NCI-H2081 (cell line): ENCODE data around the gene KIF20B.
A peak's percentile ranks its signal among the peaks of the same experiment; 100 is the strongest.
"Not testable (repeated sequence)": the region's sequence is repeated elsewhere in the genome, so short reads cannot be mapped to it uniquely, and the experiment has no call there.

Experiments used
- DNase-seq, 2 experiments: peaks; one replicate each; lab custom pipeline; 2025; lab: John Stamatoyannopoulos, UW

KIF20B gene

GRCh38 chr10:89773081-89773480, 71.7 kb downstream of the KIF20B start:
- no peak for DNase-seq

DNA sequence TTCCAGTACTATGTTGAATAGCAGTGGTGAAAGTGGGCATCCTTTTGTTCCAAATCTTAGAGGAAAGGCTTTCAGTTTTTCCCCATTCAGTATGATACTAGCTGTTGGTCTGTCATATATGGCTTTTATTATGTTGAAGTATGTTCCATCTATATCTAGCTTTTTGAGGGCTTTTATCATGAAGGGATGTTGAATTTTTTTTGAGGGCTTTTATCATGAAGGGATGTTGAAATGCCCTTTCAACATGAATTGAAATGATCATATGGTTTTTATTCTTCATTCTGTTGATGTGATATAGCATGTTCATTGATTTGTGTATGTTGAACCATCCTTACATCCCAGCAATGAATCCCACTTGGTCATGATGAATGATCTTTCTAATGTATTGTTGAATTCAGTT, 75.3 kb downstream of the KIF20B start:
- no peak for DNase-seq

- DNase-seq = no peak
Measured at GRCh38 chr10:89782470-89782869, 81.1 kb downstream of the KIF20B start.

GRCh38 chr10:89783406-89783805, 82.0 kb downstream of the KIF20B start:
- DNase-seq = no peak

- DNase-seq = no peak
Measured at GRCh38 chr10:89785095-89785494, 83.7 kb downstream of the KIF20B start.

DNA sequence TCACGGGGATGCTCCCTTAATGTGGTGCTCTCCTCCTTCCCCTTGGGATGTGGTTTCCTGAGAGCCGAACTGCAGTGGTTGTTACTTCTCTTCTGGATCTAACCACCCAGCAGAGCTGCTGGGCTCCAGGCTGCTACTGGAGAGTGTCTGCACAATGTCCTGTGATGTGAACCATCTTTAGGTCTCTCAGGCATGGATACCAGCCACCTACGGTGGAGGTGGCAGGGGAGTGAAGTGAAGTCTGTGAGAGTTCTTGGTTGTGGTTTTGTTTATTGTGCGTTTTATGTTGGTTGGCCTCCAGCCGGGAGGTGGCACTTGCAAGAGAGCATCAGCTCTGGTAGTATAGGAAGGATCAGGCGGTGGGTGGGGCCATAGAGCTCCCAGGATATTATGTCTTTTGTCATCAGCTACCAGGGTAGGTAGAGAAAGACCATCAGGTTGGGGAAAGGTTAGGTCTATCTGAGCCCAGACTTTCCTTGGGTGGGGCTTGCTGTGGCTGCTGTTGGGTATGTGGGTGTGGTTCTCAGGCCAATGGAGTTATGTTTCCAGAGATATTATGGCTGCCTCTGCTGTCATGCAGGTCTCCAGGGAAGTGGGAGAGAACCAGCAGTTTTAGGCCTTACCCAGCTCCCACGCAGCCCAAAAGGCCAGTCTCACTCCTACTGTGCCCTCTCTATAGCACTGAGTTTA, 87.9 kb downstream of the KIF20B start:
- no peak for DNase-seq

DNA sequence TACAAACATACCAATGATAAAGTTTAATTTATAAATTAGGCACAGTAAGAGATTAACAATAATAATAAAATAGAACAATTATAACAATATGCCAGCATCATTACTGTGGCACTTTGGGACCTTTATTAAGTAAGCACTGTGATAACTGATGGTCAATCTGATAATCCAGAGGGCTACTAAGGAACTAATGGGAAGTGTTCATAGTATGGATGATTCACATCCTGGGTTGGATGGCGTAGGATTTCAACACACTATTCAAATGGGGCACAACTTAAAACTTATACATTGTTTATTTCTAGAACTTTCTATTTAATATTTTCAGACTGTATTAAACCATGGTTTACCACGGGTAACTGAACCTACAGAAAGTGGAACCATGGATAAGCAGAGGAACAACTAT, 90.8 kb downstream of the KIF20B start:
- no peak for DNase-seq

DNA sequence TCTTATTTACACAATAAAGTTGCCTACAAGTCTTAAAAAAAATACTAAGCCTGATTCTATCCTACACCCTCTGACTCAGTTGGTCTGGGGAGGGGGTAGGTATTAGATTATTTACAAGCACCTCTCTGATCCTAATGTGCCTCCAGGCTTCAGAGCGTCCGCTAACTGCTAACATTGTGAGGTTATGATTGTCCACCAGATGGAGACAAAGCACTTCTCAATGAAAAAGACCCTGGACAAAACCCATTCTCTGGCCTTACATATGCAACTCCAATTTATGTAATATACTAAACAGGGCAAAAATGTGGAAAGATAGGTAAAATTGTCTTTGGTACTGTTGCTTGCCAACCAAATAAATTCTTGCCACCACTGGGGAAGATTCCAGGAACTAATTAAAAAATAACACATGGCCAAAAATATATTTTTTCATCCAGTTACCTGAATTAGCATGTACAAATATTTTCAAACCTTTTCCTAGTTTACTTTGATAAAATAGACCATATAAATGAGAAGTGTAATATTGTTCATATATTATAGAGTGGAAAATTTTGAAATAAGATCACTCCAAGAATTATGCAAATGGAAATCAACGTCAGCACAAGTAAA, 92.4 kb downstream of the KIF20B start:
- DNase-seq = peak; percentile 61 to 65

DNA sequence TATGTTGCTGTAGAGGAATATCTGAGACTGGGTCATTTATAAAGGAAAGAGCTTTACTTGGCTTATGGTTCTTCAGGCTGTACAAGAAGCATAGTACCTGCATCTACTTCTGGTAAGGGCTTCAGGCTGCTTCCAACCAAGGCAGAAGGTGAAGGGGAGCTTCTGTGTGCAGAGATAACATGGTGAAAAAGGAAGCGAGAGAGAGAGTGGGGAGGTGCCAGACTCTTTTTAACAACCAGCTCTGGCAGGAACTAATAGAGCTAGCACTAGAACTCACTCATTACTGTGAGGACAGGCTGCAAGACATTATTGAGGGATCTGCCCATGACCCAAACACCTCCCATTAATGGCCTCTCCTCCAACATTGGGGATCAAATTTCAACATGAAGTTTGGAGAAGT, 94.5 kb downstream of the KIF20B start:
- no peak for DNase-seq

- DNase-seq = no peak
Measured at GRCh38 chr10:89798092-89798491, 96.7 kb downstream of the KIF20B start.

GRCh38 chr10:89799573-89799972, 98.2 kb downstream of the KIF20B start:
- no peak for DNase-seq

DNA sequence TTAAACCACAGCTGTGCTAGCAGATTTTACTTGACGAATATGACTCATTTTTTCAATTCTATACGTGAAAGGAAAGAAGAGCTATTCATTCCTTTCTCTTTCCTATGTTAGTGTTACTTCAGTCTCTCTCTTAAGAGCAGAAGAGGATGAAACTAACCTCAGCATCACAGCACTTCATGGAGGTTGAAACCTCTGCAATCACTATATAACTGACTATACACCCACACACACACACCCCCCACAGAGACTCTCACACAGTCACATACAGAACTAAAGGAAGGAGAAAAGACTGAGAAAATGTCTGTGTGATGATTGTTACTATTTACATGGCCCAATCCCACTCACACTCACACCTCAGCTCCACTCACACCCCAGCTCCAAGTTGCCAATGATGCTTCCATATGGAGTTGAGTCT, 104.2 kb downstream of the KIF20B start:
- DNase-seq = no peak

- DNase-seq = no peak
Measured at GRCh38 chr10:89808842-89809241, 107.5 kb downstream of the KIF20B start.

DNA sequence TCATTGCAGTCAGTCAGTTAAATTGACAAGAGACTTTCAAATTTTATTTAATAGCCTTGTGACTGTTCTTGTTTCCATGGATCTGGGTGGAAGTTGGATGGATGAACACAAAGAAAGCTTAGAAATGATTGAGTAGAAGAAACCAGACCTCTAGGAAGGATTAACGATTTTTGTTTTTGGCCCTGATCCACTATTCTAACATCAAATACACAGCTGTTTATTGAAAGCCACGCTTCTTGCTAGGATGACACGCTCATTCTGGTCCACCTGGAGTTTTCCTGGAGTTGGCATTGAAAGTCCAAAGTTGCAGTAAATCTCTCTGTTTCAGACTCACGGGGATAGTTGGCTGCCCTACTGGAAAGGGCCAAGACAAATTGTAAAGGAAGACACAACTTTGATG, 108.4 kb downstream of the KIF20B start:
- DNase-seq = no peak

DNA sequence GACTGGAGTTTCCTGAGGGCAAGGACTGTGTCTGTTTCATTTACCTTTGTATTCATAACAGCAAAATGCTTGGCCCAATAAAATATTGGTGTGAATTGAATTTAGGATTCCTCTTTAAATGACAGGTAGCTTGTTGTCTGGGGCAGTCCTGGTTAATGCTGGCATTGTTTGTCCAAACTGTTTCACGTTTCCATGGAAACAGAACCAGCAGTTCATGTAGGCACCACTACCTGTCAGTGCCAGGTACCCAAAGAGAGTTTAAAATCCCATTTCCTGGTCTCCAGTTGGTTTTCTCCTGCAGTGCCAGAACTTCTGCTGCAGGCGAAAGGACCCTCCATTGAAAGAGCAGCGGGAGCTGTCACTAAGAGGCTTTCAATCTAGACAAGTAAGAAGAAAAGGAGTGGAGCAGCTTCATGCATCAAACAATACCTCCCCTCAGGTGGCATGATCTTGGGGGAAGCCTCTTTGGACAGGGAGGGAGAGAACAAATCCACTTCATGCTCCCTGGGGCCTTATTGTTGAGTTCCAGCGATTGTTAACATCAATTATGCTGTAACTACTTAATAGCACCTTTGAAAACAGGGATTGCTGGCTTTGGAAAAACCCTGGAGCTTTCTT, 109.6 kb downstream of the KIF20B start:
- peak; percentile 71 to 88 for DNase-seq

- no peak for DNase-seq
Measured at GRCh38 chr10:89813546-89813945, 112.2 kb downstream of the KIF20B start.

DNA sequence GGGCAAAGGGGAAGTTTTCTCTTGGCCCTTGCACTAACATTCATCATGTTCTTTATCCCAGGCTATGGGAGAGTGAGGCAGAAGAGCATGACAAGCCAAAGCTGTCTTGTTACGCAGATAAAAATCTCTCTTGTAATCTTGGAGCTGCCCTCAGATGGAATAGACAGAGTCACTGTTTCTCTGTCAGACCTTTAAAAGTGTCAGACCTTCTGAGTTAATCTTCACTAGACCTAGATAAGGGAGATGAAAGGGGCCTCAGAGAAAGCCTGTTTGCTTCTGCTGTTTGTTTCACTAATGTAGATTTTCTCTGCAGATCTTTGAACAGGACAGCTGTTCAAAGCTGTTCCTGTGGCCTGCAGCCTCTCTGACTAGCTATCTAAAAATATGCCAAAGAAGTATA, 112.9 kb downstream of the KIF20B start:
- DNase-seq = no peak

DNA sequence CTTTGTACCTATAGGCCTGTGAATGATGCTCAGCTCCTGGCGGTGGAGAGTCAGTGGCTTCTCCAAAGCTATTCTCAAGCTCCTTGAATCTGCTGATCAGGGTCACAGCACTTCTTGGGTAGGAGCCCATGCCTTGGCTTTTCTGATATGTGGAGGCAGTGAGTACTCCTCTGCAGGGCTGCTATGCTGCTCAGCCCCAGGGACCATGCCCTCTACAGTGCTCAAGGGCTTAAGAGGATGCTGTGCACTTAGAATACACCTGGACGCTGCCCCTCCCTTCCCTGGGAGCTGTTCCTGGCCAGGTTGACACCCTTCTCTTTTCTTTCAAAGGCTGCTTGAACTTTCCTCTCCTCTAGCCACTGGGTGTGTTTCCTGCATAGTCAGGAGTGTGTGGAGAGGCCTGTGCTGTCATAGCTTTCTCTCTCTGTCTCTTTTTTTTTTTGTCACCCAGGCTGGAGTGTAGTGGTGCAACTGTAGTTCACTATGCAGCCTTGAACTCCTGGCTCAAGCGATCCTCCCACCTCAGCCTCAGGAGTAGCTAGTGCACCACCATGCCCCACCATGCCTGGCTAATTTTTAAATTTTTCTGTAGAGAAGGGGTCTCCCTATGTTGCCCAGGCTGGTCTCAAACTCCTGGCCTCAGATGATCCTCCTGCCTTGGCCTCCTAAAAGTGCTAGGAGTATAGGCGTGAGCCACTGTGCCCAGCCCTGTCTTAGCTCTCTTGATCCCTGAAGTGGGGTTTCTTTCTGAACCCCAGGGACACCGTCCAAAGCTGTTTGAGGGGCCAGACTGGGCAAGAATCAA, 113.9 kb downstream of the KIF20B start:
- DNase-seq = no peak

GRCh38 chr10:89819008-89819407, 117.6 kb downstream of the KIF20B start:
- not testable (repeated sequence) for DNase-seq
